ENCODE measurements around the gene TBCC. TPM values are rescaled to one million over a fixed set of nuclear protein-coding genes. Genes with fewer than 3 reads are reported as not detected.

The TBCC gene
- total and polyA plus RNA-seq, 4 donors: 6.9 to 13.5 (median 11.7) TPM

- Histone ChIP-seq H3K27ac (ENCODE audit: low read depth in 1 of 2, low read length in 2 of 2) (no peak overlapping the region), H3K4me1 (ENCODE audit: control insufficient read depth in 4 of 4, insufficient read depth in 4 of 4, low read length in 3 of 4) (no peaks in the 10 kb centered on the region), H3K4me3 (ENCODE audit: low read depth in 1 of 3, low read length in 3 of 3) (no peak overlapping the region), H3K9ac (ENCODE audit: low read depth in 1 of 2, low read length in 2 of 2) (no peak overlapping the region), H3K36me3 (ENCODE audit: control insufficient read depth in 4 of 4, insufficient read depth in 3 of 4, low read depth in 1 of 4, low read length in 3 of 4) (no peaks in the 10 kb centered on the region), H3K27me3 (ENCODE audit: control insufficient read depth in 4 of 4, insufficient read depth in 4 of 4, low read length in 3 of 4) (no peaks in the 10 kb centered on the region), H3K9me3 (ENCODE audit: control insufficient read depth in 4 of 4, low read length in 3 of 4) (peaks cover 0 to 8% (median 2%) of the 10 kb centered on the region in 4 donors)
- WGBS: 91% methylated on average over 4 of the region's 4 CpGs
- TF ChIP-seq JUND (IDR thresholded peaks at IDR 0.05) (no peak), ZBTB33 (IDR thresholded peaks at IDR 0.05) (no peak), HNF4A (conservative IDR thresholded peaks at IDR 0.05) (no peak), EGR1 (IDR thresholded peaks at IDR 0.05; ENCODE audit: low read depth in 2 of 2) (no peak), NR2F2 (IDR thresholded peaks at IDR 0.05) (no peak), SP1 (IDR thresholded peaks at IDR 0.05) (no peak), FOXA2 (IDR thresholded peaks at IDR 0.05) (no peak), YY1 (IDR thresholded peaks at IDR 0.05) (no peak), FOXA1 (IDR thresholded peaks at IDR 0.05) (no peak), RAD21 (IDR thresholded peaks at IDR 0.05) (no peak), MAX (IDR thresholded peaks at IDR 0.05) (no peak), HNF4G (IDR thresholded peaks at IDR 0.05) (no peak), TAF1 (conservative IDR thresholded peaks at IDR 0.05) (no peak), GABPA (IDR thresholded peaks at IDR 0.05 in 1 of 2, conservative IDR thresholded peaks at IDR 0.05 in 1 of 2) (no peak), RXRA (IDR thresholded peaks at IDR 0.05) (no peak)
- TF ChIP-seq, protein P1, sequence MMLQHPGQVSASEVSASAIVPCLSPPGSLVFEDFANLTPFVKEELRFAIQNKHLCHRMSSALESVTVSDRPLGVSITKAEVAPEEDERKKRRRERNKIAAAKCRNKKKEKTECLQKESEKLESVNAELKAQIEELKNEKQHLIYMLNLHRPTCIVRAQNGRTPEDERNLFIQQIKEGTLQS (IDR thresholded peaks at IDR 0.05): no peak
- TF ChIP-seq, protein P2, sequence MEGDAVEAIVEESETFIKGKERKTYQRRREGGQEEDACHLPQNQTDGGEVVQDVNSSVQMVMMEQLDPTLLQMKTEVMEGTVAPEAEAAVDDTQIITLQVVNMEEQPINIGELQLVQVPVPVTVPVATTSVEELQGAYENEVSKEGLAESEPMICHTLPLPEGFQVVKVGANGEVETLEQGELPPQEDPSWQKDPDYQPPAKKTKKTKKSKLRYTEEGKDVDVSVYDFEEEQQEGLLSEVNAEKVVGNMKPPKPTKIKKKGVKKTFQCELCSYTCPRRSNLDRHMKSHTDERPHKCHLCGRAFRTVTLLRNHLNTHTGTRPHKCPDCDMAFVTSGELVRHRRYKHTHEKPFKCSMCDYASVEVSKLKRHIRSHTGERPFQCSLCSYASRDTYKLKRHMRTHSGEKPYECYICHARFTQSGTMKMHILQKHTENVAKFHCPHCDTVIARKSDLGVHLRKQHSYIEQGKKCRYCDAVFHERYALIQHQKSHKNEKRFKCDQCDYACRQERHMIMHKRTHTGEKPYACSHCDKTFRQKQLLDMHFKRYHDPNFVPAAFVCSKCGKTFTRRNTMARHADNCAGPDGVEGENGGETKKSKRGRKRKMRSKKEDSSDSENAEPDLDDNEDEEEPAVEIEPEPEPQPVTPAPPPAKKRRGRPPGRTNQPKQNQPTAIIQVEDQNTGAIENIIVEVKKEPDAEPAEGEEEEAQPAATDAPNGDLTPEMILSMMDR (IDR thresholded peaks at IDR 0.05; ENCODE audit: low read depth, low read length, missing input control): no peak
- TF ChIP-seq, protein P3, sequence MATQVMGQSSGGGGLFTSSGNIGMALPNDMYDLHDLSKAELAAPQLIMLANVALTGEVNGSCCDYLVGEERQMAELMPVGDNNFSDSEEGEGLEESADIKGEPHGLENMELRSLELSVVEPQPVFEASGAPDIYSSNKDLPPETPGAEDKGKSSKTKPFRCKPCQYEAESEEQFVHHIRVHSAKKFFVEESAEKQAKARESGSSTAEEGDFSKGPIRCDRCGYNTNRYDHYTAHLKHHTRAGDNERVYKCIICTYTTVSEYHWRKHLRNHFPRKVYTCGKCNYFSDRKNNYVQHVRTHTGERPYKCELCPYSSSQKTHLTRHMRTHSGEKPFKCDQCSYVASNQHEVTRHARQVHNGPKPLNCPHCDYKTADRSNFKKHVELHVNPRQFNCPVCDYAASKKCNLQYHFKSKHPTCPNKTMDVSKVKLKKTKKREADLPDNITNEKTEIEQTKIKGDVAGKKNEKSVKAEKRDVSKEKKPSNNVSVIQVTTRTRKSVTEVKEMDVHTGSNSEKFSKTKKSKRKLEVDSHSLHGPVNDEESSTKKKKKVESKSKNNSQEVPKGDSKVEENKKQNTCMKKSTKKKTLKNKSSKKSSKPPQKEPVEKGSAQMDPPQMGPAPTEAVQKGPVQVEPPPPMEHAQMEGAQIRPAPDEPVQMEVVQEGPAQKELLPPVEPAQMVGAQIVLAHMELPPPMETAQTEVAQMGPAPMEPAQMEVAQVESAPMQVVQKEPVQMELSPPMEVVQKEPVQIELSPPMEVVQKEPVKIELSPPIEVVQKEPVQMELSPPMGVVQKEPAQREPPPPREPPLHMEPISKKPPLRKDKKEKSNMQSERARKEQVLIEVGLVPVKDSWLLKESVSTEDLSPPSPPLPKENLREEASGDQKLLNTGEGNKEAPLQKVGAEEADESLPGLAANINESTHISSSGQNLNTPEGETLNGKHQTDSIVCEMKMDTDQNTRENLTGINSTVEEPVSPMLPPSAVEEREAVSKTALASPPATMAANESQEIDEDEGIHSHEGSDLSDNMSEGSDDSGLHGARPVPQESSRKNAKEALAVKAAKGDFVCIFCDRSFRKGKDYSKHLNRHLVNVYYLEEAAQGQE (IDR thresholded peaks at IDR 0.05): no peak
- DNase-seq (ENCODE audit: low spot score): no peak
Measured at GRCh38 chr6:42715871-42716270, 30.0 kb downstream of the TBCC start.
